Measurements from ENCODE around the gene JPT1.
A peak's percentile ranks its signal among the peaks of the same experiment; 100 is the strongest.
"Not testable (repeated sequence)": the region's sequence is repeated elsewhere in the genome, so short reads cannot be mapped to it uniquely, and the experiment has no call there.

Gene JPT1

GRCh38 chr17:75144816-75145512 is 9.3 kb downstream of the JPT1 start:
- ChIA-PET POLR2A (interaction anchor here (0.9 to 3.7 kb wide), 3 partner anchors 10 to 60 kb away, joined by 4 to 27 read pairs (median 6); partner anchors contain the start of genes JPT1, NT5C and NUP85), CTCF (interaction anchor here (0.6 to 2.5 kb wide), 8 partner anchors 14 to 277 kb away, joined by 3 to 18 read pairs (median 5); partner anchors contain the start of genes CDR2L and NT5C)
- H3K9me3 ChIP-seq (ENCODE audit: control insufficient read depth, insufficient read depth, low read depth, low read length) = no peaks in the 10 kb centered on the region
- H3K4me1 ChIP-seq (ENCODE audit: control insufficient read depth, insufficient read depth, low read length) = no peaks in the 10 kb centered on the region
- H3K27ac ChIP-seq (ENCODE audit: extremely low read depth, low read depth, low read length) = no peak overlapping the region
- H3K4me3 ChIP-seq (ENCODE audit: low read depth, low read length) = no peak overlapping the region
- no peak for TF ChIP-seq ZBTB48 (tag by site-specific recombination; IDR thresholded peaks at IDR 0.05)
- TF ChIP-seq ZBTB17 (tag by site-specific recombination; IDR thresholded peaks at IDR 0.05) = 0 out of 2 replicates have a peak, but pooled peaks have one; percentile 38
- 0 out of 2 replicates have a peak, but pooled peaks have one; percentile 25 for TF ChIP-seq ZNF362 (tag by site-specific recombination; IDR thresholded peaks at IDR 0.05)
- peaks cover 84 to 86% of the 10 kb centered on the region in 2 experiments for H3K36me3 ChIP-seq (ENCODE audit: control insufficient read depth in 2 of 2, insufficient read depth in 1 of 2, low read length in 2 of 2)

- ChIA-PET POLR2A (interaction anchor here (0.6 to 1.7 kb wide), 5 partner anchors 11 to 108 kb away, joined by 3 to 4 read pairs (median 3); no protein-coding TSS in a partner anchor), CTCF (interaction anchor here (0.6 to 1.5 kb wide), 4 partner anchors 11 to 98 kb away, joined by 3 to 5 read pairs (median 4); partner anchors contain the start of gene NT5C)
- no peak overlapping the region for H3K27ac ChIP-seq (ENCODE audit: extremely low read depth, low read depth, low read length)
- no peaks in the 10 kb centered on the region for H3K9me3 ChIP-seq (ENCODE audit: control insufficient read depth, insufficient read depth, low read depth, low read length)
- H3K4me3 ChIP-seq (ENCODE audit: low read depth, low read length) = no peak overlapping the region
- TF ChIP-seq ZNF830 (tag by site-specific recombination; IDR thresholded peaks at IDR 0.05; ENCODE audit: low read depth) (no peak), SALL2 (tag by site-specific recombination; IDR thresholded peaks at IDR 0.05; ENCODE audit: borderline replicate concordance) (no peak)
- no peaks in the 10 kb centered on the region for H3K4me1 ChIP-seq (ENCODE audit: control insufficient read depth, insufficient read depth, low read length)
- peaks cover 93 to 95% of the 10 kb centered on the region in 2 experiments for H3K36me3 ChIP-seq (ENCODE audit: control insufficient read depth in 2 of 2, insufficient read depth in 1 of 2, low read length in 2 of 2)
Observed at GRCh38 chr17:75142236-75142971, 11.9 kb downstream of the JPT1 start.

GRCh38 chr17:75138519-75138918 is 15.8 kb downstream of the JPT1 start:
- TF ChIP-seq WT1 (tag by site-specific recombination; IDR thresholded peaks at IDR 0.05) (peak; percentile 91), ZBTB6 (tag by site-specific recombination; IDR thresholded peaks at IDR 0.05) (no peak)
- CTCF ChIA-PET = interaction anchor here (0.6 to 1.1 kb wide), 2 partner anchors 24 to 283 kb away, joined by 4 to 5 read pairs; no protein-coding TSS in a partner anchor

GRCh38 chr17:75137762-75138161 is 16.6 kb downstream of the JPT1 start:
- not testable (repeated sequence) for H3K27ac ChIP-seq (ENCODE audit: extremely low read depth, low read depth, low read length); H3K4me3 ChIP-seq (ENCODE audit: low read depth, low read length); H3K4me1 ChIP-seq (ENCODE audit: control insufficient read depth, insufficient read depth, low read length); H3K9me3 ChIP-seq (ENCODE audit: control insufficient read depth, insufficient read depth, low read depth, low read length)
- TF ChIP-seq ZNF664 (tag by site-specific recombination; IDR thresholded peaks at IDR 0.05) (peak; percentile 91), ZNF335 (tag by site-specific recombination; conservative IDR thresholded peaks at IDR 0.05) (peak; percentile 70)
- H3K36me3 ChIP-seq (ENCODE audit: control insufficient read depth in 2 of 2, insufficient read depth in 1 of 2, low read length in 2 of 2) = peaks cover 69 to 73% of the 10 kb centered on the region in 2 experiments
- ChIA-PET CTCF (interaction anchor here (0.7 to 1.3 kb wide), 3 partner anchors 9 to 33 kb away, joined by 3 to 13 read pairs (median 6); no protein-coding TSS in a partner anchor), POLR2A (interaction anchor here (0.6 to 1.3 kb wide), 3 partner anchors 17 to 386 kb away, joined by 3 to 4 read pairs (median 4); no protein-coding TSS in a partner anchor)

More at GRCh38 chr17:75138519-75138918, 15.8 kb downstream of the JPT1 start:
- Histone ChIP-seq H3K9me3 (ENCODE audit: control insufficient read depth, insufficient read depth, low read depth, low read length) (no peaks in the 10 kb centered on the region), H3K4me1 (ENCODE audit: control insufficient read depth, insufficient read depth, low read length) (no peaks in the 10 kb centered on the region), H3K4me3 (ENCODE audit: low read depth, low read length) (no peak overlapping the region), H3K36me3 (ENCODE audit: control insufficient read depth in 2 of 2, insufficient read depth in 1 of 2, low read length in 2 of 2) (peaks cover 77 to 81% of the 10 kb centered on the region in 2 experiments), H3K27ac (ENCODE audit: extremely low read depth, low read depth, low read length) (no peak overlapping the region)
- POLR2A ChIA-PET = interaction anchor here (0.7 to 0.9 kb wide), 2 partner anchors 10 to 16 kb away, joined by 3 to 8 read pairs; partner anchors contain the start of gene JPT1

Data from HEK293 (cell line).